A673 (cell line): Measurements from ENCODE around the gene CHST15.
"Not testable (repeated sequence)": the region's sequence is repeated elsewhere in the genome, so short reads cannot be mapped to it uniquely, and the experiment has no call there.

ENCODE experiments used
- EZH2 ChIP-seq: fragments of 200-600 bp; sonication (generic); IDR thresholded peaks from 2 replicates; pipeline ENCODE4 v1.6.1; 2017; ENCODE audit warnings: borderline replicate concordance, low read depth, mild to moderate bottlenecking, mixed read lengths, antibody characterized with exemption, low read length; ENCODE audit not compliant: poor library complexity, severe bottlenecking
- TF ChIP-seq, protein P1 (sequence below): fragments of 300-800, 200-600 bp; sonication (generic); conservative IDR thresholded peaks from 2 replicates; pipeline ENCODE4 v1.5.1; 2017; ENCODE audit warnings: low read depth, mild to moderate bottlenecking, antibody characterized with exemption, low read length, moderate library complexity, mixed read lengths

DNA sequence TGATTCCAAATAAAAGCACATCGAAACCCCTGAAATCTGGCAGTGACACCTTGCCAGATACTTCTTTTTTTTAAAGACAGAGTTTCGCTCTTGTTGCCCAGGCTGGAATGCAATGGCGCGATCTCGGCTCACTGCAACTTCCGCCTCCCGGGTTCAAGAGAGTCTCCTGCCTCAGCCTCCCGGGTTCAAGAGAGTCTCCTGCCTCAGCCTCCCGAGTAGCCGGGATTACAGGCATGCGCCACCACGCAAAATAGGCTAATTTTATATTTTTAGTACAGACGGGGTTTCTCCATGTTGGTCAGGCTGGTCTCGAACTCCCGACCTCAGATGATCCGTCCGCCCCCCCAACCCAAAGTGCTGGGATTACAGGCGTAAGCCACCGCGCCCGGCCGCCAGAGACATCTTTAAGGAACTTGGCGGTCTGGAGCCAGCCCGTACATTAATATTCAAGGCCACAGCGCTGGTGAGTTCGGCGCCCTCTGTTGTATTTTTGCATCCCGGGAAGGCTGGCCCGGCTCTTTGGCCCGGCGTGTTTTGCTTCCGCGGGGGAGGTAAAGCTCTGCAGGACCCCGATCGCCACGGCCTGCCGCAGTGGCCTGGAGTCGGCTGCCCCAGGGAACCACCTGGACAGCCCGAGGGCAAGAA is 498 bp upstream of the CHST15 start:
- TF ChIP-seq, protein P1, sequence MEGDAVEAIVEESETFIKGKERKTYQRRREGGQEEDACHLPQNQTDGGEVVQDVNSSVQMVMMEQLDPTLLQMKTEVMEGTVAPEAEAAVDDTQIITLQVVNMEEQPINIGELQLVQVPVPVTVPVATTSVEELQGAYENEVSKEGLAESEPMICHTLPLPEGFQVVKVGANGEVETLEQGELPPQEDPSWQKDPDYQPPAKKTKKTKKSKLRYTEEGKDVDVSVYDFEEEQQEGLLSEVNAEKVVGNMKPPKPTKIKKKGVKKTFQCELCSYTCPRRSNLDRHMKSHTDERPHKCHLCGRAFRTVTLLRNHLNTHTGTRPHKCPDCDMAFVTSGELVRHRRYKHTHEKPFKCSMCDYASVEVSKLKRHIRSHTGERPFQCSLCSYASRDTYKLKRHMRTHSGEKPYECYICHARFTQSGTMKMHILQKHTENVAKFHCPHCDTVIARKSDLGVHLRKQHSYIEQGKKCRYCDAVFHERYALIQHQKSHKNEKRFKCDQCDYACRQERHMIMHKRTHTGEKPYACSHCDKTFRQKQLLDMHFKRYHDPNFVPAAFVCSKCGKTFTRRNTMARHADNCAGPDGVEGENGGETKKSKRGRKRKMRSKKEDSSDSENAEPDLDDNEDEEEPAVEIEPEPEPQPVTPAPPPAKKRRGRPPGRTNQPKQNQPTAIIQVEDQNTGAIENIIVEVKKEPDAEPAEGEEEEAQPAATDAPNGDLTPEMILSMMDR: not testable (repeated sequence)
- not testable (repeated sequence) for TF ChIP-seq EZH2
